Upper lobe of right lung (tissue), 1 donor: ENCODE data around the gene CRIP1. TPM values are rescaled to one million over a fixed set of nuclear protein-coding genes. Genes with fewer than 3 reads are reported as not detected.
A peak's percentile ranks its signal among the peaks of the same experiment; 100 is the strongest.

Experiments used
- ATAC-seq: fragments of 200-7000 bp; cut with Tn5 transposase; one replicate; pipeline ENCODE4 v1.9.1; 2020; ENCODE audit warnings: mild to moderate bottlenecking, moderate library complexity
- DNase-seq: peaks from one replicate; pipeline ENCODE4 v3.0.0-alpha.2; 2020
- H3K27ac ChIP-seq: fragments of 200-600 bp; one replicate; pipeline ENCODE4 v1.8.0; 2022
- H3K27me3 ChIP-seq: fragments of 200-600 bp; one replicate; pipeline ENCODE4 v1.8.0; 2022; ENCODE audit warnings: mild to moderate bottlenecking
- H3K36me3 ChIP-seq: fragments of 200-600 bp; one replicate; pipeline ENCODE4 v1.8.0; 2022
- H3K4me1 ChIP-seq: fragments of 200-600 bp; one replicate; pipeline ENCODE4 v1.8.0; 2022
- H3K4me3 ChIP-seq: fragments of 200-600 bp; one replicate; pipeline ENCODE4 v1.8.0; 2022; ENCODE audit warnings: mild to moderate bottlenecking
- H3K9me3 ChIP-seq: fragments of 200-600 bp; one replicate; pipeline ENCODE4 v1.8.0; 2022
- intact Hi-C: fragments of 100-400 bp; cut with DNase I; formaldehyde crosslinking; loops from one replicate; pipeline ENCODE4 v1.11.0; 2022
- long read RNA-seq: library from polyadenylated mRNA; unstranded; transcript quantifications from one replicate; pipeline ENCODE4 v2.0.0, GENCODE V29; 2021
- total RNA-seq: library from RNA; stranded (reverse); fragmentation: NEBNext Ultra II Directional; extraction: Animal tissue kit (Norgen Biotek cat#: 25700); gene quantifications from one replicate; pipeline ENCODE4 v1.2.1, GENCODE V29; 2021
- TF ChIP-seq, protein P1 (sequence below): fragments of 200-600 bp; IDR thresholded peaks from one replicate; pipeline ENCODE4 v1.8.0; 2022; ENCODE audit warnings: antibody characterized with exemption
- donor health status: DM: no; HTN: yes; CAD: no; lungs with severe emphysema.

The CRIP1 gene, protein sequence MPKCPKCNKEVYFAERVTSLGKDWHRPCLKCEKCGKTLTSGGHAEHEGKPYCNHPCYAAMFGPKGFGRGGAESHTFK
- total RNA-seq: 96.2 TPM
- long read RNA-seq, transcript CRIP1-205 (4 exons, 638 nt): minor isoform, 7 of 23 reads
- long read RNA-seq, transcript CRIP1-201 (5 exons, 1,311 nt): major isoform, 10 of 23 reads
- long read RNA-seq, partial matches to known transcripts: 0 of 23 reads
- long read RNA-seq, other reads (novel, unspliced or antisense): 1 of 23 reads

DNA sequence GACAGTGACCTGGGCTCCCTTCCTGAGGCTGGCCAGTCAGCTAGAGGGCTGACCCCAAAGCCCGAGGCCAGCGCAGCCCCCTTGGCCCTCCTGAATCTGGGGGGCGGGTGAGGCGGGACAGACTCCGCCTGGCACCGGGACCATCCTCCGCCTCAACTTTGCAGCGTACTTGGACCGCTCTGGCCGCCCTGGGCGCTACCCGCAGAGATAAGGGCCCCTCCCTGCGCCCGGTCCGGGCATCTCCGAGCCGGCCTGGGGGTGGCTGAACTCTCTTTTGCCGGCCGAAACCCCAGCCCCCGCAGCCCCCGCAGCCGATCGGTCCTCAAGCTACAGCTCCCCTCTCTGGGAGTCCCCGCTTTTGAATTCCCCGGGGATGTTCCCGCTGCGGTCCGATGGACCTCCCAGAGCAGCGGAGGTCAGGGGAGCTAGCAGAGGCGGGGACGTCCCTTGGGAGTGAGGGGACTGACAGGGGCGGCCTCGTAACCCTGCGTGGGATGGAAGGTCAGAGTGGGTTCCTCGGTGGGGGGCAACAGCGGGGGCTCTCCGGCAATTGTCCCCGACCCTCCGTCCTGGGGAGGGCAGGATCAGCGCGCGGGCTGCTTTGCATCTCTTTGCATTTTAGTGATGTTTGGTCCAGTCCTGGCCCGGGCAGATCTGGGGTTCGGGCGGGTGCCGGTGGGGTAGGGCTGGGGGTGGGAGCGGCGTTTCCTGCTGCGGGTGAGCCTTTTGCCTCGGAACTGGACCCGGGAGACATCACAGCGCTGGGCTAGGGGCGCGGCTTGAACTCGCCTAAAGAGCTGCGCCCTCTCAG lies at the start of gene CRIP1:
CRIP1 (plus strand) TSS at position 724 of the 811 bp plus-strand sequence. CDS start 374 bp downstream, outside the sequence.
- Histone ChIP-seq H3K36me3 (no peaks in the 10 kb centered on the region), H3K4me3 (peak within 1 kb of the TSS; percentile 73), H3K4me1 (peaks cover 63% of the 10 kb centered on the region), H3K9me3 (no peaks in the 10 kb centered on the region), H3K27ac (peak within 1 kb of the TSS; percentile 91), H3K27me3 (no peaks in the 10 kb centered on the region)
- intact Hi-C loops: no loop called here
- TF ChIP-seq, protein P1, sequence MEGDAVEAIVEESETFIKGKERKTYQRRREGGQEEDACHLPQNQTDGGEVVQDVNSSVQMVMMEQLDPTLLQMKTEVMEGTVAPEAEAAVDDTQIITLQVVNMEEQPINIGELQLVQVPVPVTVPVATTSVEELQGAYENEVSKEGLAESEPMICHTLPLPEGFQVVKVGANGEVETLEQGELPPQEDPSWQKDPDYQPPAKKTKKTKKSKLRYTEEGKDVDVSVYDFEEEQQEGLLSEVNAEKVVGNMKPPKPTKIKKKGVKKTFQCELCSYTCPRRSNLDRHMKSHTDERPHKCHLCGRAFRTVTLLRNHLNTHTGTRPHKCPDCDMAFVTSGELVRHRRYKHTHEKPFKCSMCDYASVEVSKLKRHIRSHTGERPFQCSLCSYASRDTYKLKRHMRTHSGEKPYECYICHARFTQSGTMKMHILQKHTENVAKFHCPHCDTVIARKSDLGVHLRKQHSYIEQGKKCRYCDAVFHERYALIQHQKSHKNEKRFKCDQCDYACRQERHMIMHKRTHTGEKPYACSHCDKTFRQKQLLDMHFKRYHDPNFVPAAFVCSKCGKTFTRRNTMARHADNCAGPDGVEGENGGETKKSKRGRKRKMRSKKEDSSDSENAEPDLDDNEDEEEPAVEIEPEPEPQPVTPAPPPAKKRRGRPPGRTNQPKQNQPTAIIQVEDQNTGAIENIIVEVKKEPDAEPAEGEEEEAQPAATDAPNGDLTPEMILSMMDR: no peak
- ATAC-seq (no peak), DNase-seq (no peak)

DNA sequence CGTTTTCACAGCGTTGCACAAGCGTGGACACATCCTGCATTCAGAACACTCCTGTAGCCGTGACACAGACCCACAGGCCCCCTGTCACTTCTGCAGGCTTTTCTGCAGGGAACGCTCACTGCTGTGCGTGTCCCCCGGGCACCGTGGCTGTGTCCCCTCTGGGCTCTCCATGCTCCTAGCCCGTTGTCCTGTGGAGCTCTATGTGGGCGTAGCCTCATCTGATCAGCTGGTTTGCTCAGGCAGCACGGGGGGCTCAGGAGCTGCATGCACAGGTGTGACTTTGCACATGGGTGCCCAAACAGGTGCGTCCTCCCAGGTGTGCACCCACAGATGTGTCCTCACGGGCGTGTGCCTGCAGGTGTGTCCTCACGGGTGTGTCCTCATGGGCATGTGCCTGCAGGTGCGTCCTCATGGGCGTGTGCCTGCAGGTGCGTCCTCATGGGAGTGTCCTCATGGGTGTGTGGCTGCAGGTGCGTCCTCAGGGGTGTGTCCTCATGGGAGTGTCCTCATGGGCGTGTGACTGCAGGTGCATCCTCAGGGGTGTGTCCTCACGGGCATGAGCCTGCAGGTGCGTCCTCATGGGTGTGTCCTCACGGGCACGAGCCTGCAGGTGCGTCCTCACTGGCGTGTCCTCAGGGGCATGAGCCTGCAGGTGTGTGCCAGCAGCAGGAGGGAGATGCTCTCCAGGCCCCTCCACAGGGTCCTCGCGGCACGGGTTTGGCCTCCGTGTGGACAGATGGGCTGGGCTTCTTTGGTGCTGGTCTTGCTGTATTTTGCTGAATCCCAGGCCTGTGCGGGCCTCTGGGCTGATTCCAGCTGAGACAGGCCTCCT lies 49.6 kb upstream of the CRIP1 start:
- ATAC-seq (no peak), DNase-seq (no peak)
- no peaks in the 10 kb centered on the region for H3K9me3 ChIP-seq
- TF ChIP-seq, protein P1: no peak
- H3K36me3 ChIP-seq: no peaks in the 10 kb centered on the region
- no peaks in the 10 kb centered on the region for H3K4me1 ChIP-seq
- H3K27ac ChIP-seq: no peak overlapping the region
- H3K27me3 ChIP-seq: no peaks in the 10 kb centered on the region
- intact Hi-C loops: no loop called here
- no peak overlapping the region for H3K4me3 ChIP-seq

DNA sequence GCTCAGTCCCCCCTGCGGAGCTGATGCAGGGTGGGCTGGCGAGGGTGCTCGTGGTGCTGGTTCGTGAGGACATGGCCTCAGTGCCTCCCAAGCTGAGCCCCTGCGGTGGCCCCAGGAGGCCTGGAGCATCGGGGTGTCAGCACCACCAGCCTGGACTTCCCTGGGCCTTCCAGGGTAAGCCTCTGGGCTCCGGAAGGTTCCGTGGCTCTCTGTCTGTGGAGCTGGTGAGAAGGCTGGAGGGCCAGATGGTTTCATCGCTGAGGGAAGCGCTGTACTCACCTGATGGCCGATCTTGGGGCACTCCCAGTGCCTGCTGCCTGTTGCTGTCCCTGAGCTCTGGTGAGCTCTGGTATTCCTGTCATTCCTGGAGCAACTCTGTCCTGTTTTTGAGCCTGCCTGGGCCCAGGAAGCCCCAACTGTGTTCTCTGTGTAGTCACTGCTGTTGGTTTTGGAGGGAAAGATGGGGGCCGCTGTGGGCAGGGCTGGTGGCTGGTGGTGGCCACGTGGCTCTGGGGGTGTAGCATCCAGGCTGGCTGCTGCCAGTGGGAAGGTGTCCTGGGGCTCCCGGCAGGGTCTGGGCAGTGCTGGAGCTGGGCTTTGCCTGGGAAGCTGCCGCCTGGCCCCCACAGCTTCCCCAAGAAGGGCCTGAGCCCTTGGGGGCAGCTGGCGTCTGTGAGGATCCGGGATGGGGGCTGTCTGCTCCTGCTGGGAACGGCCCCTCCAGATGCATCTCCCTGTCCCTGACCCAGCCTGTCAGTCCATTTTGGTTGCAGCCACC lies 48.8 kb upstream of the CRIP1 start:
- TF ChIP-seq, protein P1: no peak
- ATAC-seq: no peak
- Histone ChIP-seq H3K9me3 (no peaks in the 10 kb centered on the region), H3K36me3 (no peaks in the 10 kb centered on the region), H3K4me3 (no peak overlapping the region), H3K4me1 (no peaks in the 10 kb centered on the region), H3K27ac (no peak overlapping the region), H3K27me3 (no peaks in the 10 kb centered on the region)
- intact Hi-C loops: no loop called here
- no peak for DNase-seq

DNA sequence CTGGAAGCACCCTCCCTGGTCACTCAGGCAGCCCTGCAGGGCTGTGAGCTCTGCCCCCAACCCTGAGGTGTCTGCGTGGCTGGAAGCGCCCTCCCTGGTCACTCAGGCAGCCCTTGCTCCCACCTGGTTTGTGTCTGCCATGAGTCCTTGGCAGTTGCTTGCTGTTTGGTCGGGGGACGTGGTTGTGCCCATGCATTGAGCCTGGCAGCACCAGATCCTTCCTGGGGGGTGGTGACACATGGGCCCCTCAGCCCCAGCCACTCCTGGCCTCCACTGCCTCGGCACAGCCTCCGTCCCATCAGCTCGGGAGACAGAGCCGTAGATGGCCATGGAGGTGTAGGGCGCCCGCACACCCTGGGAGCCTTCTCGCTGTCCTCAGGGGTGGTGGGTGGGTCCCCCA lies 47.5 kb upstream of the CRIP1 start:
- TF ChIP-seq, protein P1: no peak
- intact Hi-C loops: no loop called here

More for the DNA sequence above, 47.5 kb upstream of the CRIP1 start:
- Histone ChIP-seq H3K4me3 (no peak overlapping the region), H3K27ac (no peak overlapping the region), H3K27me3 (no peaks in the 10 kb centered on the region), H3K4me1 (no peaks in the 10 kb centered on the region), H3K36me3 (no peaks in the 10 kb centered on the region), H3K9me3 (no peaks in the 10 kb centered on the region)
- ATAC-seq (no peak), DNase-seq (no peak)
